Mucosa of stomach (tissue), 1 donor: ENCODE results near the gene ZBTB2.

Experiments
- H3K27me3 ChIP-seq: one replicate; pipeline ENCODE4 v1.7.0; 2013; ENCODE audit warnings: mild to moderate bottlenecking, low read length; ENCODE audit not compliant: control insufficient read depth, insufficient read depth
- H3K36me3 ChIP-seq: one replicate; pipeline ENCODE4 v1.7.0; 2013; ENCODE audit warnings: low read length; ENCODE audit not compliant: control insufficient read depth, insufficient read depth
- H3K4me1 ChIP-seq: one replicate; pipeline ENCODE4 v1.7.0; 2013; ENCODE audit warnings: mild to moderate bottlenecking, low read length; ENCODE audit not compliant: control insufficient read depth, insufficient read depth
- H3K4me3 ChIP-seq: one replicate; pipeline ENCODE4 v1.7.0; 2013; ENCODE audit warnings: low read length
- H3K9ac ChIP-seq: one replicate; pipeline ENCODE4 v1.7.0; 2013; ENCODE audit warnings: mild to moderate bottlenecking, low read length, moderate library complexity
- H3K9me3 ChIP-seq: one replicate; pipeline ENCODE4 v1.7.0; 2013; ENCODE audit warnings: mild to moderate bottlenecking, low read length, moderate library complexity; ENCODE audit not compliant: control insufficient read depth
- donor health status: Pancreatic carcinoma.

ZBTB2 gene

GRCh38 chr6:151340219-151340978 is 51.0 kb downstream of the ZBTB2 start:
- no peaks in the 10 kb centered on the region for H3K9me3 ChIP-seq
- no peak overlapping the region for H3K4me3 ChIP-seq
- no peaks in the 10 kb centered on the region for H3K4me1 ChIP-seq
- no peak overlapping the region for H3K9ac ChIP-seq
- H3K27me3 ChIP-seq = no peaks in the 10 kb centered on the region
- no peaks in the 10 kb centered on the region for H3K36me3 ChIP-seq

GRCh38 chr6:151339369-151339768 is 52.0 kb downstream of the ZBTB2 start:
- H3K27me3 ChIP-seq = no peaks in the 10 kb centered on the region
- H3K36me3 ChIP-seq = no peaks in the 10 kb centered on the region
- H3K4me1 ChIP-seq = no peaks in the 10 kb centered on the region
- H3K4me3 ChIP-seq = no peak overlapping the region
- no peak overlapping the region for H3K9ac ChIP-seq
- H3K9me3 ChIP-seq = no peaks in the 10 kb centered on the region

DNA sequence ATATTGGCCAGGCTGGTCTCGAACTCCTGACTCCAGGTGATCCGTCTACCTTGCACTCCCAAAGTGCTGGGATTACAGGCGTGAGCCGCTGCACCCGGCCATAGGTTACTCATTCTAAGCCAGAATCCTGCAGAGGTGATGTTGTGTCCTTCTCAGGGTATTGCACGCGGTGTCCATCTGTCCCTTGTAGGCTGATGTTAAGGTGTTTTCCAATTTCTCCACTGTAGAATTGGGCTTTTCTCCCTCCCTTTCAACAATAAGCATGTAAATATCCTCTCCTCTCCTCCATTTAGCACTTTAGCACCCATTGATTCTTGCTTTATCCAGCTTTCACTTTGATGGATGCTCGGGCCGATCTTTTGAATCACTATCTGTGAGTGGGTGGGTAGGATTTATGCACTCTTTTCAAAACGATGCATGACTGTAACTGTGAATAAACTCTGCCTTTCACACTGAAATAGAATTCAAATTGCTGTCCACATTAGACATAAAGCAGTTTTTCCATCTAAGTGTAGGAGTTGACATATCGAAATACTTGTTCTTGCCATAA is 52.6 kb downstream of the ZBTB2 start:
- H3K27me3 ChIP-seq = no peaks in the 10 kb centered on the region
- H3K4me3 ChIP-seq = no peak overlapping the region
- no peaks in the 10 kb centered on the region for H3K9me3 ChIP-seq
- H3K36me3 ChIP-seq = no peaks in the 10 kb centered on the region
- H3K4me1 ChIP-seq = no peaks in the 10 kb centered on the region
- no peak overlapping the region for H3K9ac ChIP-seq

GRCh38 chr6:151335930-151336329 is 55.4 kb downstream of the ZBTB2 start:
- no peaks in the 10 kb centered on the region for H3K4me1 ChIP-seq
- no peaks in the 10 kb centered on the region for H3K9me3 ChIP-seq
- H3K4me3 ChIP-seq = no peak overlapping the region
- no peaks in the 10 kb centered on the region for H3K36me3 ChIP-seq
- no peaks in the 10 kb centered on the region for H3K27me3 ChIP-seq
- H3K9ac ChIP-seq = no peak overlapping the region

- Histone ChIP-seq H3K36me3 (no peaks in the 10 kb centered on the region), H3K4me1 (peaks cover 5% of the 10 kb centered on the region), H3K9ac (no peak overlapping the region), H3K27me3 (peaks cover 10% of the 10 kb centered on the region), H3K4me3 (no peak overlapping the region), H3K9me3 (no peaks in the 10 kb centered on the region)
Observed at GRCh38 chr6:151330130-151330696, 61.1 kb downstream of the ZBTB2 start.

GRCh38 chr6:151327101-151327500 is 64.3 kb downstream of the ZBTB2 start:
- Histone ChIP-seq H3K27me3 (peaks cover 25% of the 10 kb centered on the region), H3K36me3 (no peaks in the 10 kb centered on the region), H3K4me3 (no peak overlapping the region), H3K9me3 (no peaks in the 10 kb centered on the region), H3K4me1 (peaks cover 15% of the 10 kb centered on the region), H3K9ac (no peak overlapping the region)

- Histone ChIP-seq H3K9ac (peak overlapping the region; percentile 17), H3K36me3 (no peaks in the 10 kb centered on the region), H3K9me3 (no peaks in the 10 kb centered on the region), H3K27me3 (peaks cover 25% of the 10 kb centered on the region), H3K4me1 (peaks cover 15% of the 10 kb centered on the region), H3K4me3 (no peak overlapping the region)
Observed at GRCh38 chr6:151326116-151326825, 65.1 kb downstream of the ZBTB2 start.

GRCh38 chr6:151325075-151326050 is 66.0 kb downstream of the ZBTB2 start:
- H3K36me3 ChIP-seq = no peaks in the 10 kb centered on the region
- H3K4me3 ChIP-seq = no peak overlapping the region
- H3K27me3 ChIP-seq = peaks cover 25% of the 10 kb centered on the region
- peak overlapping the region; percentile 17 for H3K9ac ChIP-seq
- no peaks in the 10 kb centered on the region for H3K9me3 ChIP-seq
- H3K4me1 ChIP-seq = peaks cover 15% of the 10 kb centered on the region

DNA sequence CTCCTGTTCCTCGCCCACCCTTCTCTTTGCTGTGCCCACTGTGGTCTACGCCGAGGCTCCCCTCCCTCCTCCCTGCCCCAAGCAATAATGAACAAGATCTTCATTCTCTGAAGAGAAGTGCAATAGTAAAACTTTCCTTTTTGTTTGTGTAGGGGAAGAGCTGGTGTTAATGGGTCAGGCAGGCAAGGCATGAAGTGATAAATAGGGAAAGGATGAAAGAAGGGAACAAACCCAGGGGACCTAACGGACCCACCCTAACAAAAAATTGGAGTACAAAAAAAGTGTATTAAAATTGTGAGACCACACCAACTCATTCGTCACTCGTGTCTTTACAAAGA is 66.9 kb downstream of the ZBTB2 start:
- no peaks in the 10 kb centered on the region for H3K36me3 ChIP-seq
- peaks cover 15% of the 10 kb centered on the region for H3K4me1 ChIP-seq
- no peaks in the 10 kb centered on the region for H3K9me3 ChIP-seq
- no peak overlapping the region for H3K9ac ChIP-seq
- no peak overlapping the region for H3K4me3 ChIP-seq
- peaks cover 25% of the 10 kb centered on the region for H3K27me3 ChIP-seq

DNA sequence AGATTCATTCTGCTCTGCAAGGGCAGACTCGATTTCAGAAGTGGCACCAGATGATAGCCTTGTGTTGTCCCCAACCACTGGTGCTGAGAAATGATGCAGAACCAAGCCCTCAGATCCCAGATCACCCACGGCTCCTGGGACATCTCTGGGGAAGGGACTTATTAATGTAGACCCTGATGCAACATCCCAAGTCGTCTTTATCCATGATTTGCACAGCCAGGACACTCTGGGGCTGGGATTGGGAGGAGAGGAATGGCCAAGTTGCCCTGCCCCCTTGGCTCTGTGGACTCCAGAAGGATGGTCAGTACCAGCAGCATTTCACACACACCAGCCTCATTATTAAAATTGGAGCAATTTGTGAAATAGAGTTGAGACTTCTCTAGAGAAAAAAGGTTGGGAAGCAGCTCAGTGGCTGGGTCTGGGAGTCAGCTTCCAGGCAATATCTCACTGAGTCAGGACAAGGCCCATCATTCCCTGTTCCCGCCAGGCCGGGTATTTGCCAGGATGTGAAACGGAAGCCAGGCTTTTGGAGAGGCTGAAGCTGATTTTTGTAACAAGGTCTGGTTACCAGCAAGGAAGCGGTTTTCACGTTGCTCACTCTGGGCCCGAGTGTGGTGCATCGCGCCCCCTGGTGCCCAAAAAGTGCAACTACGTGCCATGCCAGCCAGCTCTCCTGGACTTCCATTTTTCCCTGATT is 67.4 kb downstream of the ZBTB2 start:
- no peak overlapping the region for H3K4me3 ChIP-seq

DNA sequence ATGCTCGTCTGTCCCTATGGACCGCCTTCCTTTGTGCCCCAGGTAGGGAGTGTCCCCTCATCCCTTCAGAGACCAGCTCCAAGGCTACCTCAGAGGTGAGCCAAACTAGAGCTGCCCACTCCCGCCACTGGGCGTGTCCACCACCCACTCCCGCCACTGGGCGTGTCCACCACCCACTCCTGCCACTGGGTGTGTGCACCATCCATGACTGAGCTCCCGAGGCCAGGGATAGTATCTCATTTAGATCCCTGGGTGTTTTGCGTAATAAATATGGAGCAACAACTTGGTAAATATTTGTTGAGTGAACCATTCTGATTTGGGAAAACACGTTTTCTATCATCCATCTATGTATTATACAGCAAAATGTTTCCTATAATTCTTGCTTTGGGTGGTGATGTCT is 68.8 kb downstream of the ZBTB2 start:
- H3K9ac ChIP-seq = no peak overlapping the region
- peaks cover 25% of the 10 kb centered on the region for H3K27me3 ChIP-seq
- no peak overlapping the region for H3K4me3 ChIP-seq
- H3K36me3 ChIP-seq = no peaks in the 10 kb centered on the region
- H3K4me1 ChIP-seq = peaks cover 15% of the 10 kb centered on the region
- H3K9me3 ChIP-seq = no peaks in the 10 kb centered on the region

More for the DNA sequence above, 67.4 kb downstream of the ZBTB2 start:
- Histone ChIP-seq H3K4me1 (peaks cover 15% of the 10 kb centered on the region), H3K27me3 (peaks cover 25% of the 10 kb centered on the region), H3K9me3 (no peaks in the 10 kb centered on the region), H3K36me3 (no peaks in the 10 kb centered on the region), H3K9ac (no peak overlapping the region)
